ENCODE data around the gene CSTA. TPM values are rescaled to one million over a fixed set of nuclear protein-coding genes. Genes with fewer than 3 reads are reported as not detected.

The CSTA gene
- total RNA-seq, 2 donors from 2014 or later, result 1.1 to 2.6 TPM

DNA sequence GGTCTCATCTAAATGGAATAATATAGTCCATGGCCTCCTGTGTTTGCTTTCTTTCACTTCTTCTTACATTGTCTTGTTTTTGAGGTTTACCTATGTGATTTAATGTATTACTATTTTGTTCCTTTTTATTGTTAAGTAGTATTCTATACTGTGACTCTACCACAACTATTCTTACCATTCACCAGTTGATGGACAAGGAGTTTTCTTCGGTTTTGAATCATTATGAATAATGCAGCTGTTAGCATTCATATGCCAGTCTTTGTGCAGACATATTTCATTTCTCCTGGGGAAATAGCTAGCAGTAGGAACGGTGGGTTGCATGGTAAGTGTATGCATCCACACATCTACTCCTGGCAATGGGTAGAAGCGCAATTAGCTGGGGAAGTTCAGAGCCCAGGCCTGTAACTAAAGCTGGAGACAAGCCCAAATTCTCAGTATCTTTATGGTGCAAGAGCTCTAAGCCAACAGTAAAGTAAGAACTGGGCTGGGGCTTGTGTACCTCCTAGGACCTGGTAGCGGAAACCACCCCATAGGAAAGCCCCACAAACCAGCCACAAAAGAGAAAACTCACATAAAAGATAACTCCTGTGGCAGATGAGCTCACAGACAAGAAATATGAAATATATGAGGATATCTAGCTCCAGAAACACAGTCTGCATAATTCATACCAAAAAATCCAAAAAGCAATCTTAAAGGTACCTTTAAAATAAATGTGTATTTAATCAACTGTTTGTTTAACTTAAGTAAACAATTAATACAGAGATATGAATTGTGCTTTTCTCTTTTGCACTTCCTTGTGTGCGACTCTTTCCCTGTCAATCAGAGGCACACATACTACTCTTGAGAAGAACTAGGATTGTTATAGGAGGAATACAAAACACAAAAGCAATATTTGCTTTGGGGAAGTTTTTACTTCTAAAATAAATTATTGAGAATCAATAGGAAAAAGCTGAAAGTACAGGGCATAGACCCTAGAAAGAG is 2.7 kb upstream of the CSTA start:
- DNase-seq (ENCODE audit: low spot score), result no peak
- TF ChIP-seq CTCF (IDR thresholded peaks at IDR 0.05), result no peak
- no peak overlapping the region for H3K27ac ChIP-seq
- peaks cover 0 to 16% of the 10 kb centered on the region in 2 donors for H3K9me3 ChIP-seq
- H3K36me3 ChIP-seq, result no peaks in the 10 kb centered on the region
- H3K27me3 ChIP-seq, result no peaks in the 10 kb centered on the region
- no peaks in the 10 kb centered on the region for H3K4me1 ChIP-seq
- no peak overlapping the region for H3K4me3 ChIP-seq

DNA sequence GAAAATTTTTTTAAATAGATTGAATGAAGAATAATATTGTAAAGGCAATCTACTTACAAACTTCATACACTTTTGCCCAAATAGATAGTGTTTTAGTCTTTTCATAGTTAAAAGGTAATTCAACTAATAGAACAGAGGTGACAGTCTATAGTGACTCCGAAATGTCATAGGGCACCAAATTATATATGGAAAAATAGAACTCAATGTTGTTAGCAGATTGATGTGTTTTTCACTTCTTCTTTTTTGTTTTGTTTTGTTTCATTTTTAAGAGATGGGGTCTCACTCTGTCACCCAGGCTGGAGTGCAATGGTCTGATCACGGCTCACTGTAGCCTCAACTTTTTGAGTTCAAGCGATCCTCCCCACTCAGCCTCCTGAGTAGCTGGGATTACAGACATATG is 721 bp downstream of the CSTA start:
- no peaks in the 10 kb centered on the region for H3K27me3 ChIP-seq
- H3K4me3 ChIP-seq, result no peak overlapping the region
- no peaks in the 10 kb centered on the region for H3K4me1 ChIP-seq
- H3K9me3 ChIP-seq, result peaks cover 0 to under 1% of the 10 kb centered on the region in 2 donors
- H3K27ac ChIP-seq, result no peak overlapping the region
- no peak for TF ChIP-seq CTCF (IDR thresholded peaks at IDR 0.05)
- no peaks in the 10 kb centered on the region for H3K36me3 ChIP-seq
- no peak for DNase-seq (ENCODE audit: low spot score)

- no peaks in the 10 kb centered on the region for H3K36me3 ChIP-seq
- no peak overlapping the region for H3K4me3 ChIP-seq
- no peak for DNase-seq (ENCODE audit: low spot score)
- H3K9me3 ChIP-seq, result no peaks in the 10 kb centered on the region
- no peak for TF ChIP-seq CTCF (IDR thresholded peaks at IDR 0.05)
- H3K4me1 ChIP-seq, result no peaks in the 10 kb centered on the region
- no peaks in the 10 kb centered on the region for H3K27me3 ChIP-seq
- H3K27ac ChIP-seq, result no peak overlapping the region
Measured at GRCh38 chr3:122331886-122332285, 6.8 kb downstream of the CSTA start.

GRCh38 chr3:122332551-122332950 is 7.5 kb downstream of the CSTA start:
- TF ChIP-seq CTCF (IDR thresholded peaks at IDR 0.05), result no peak
- Histone ChIP-seq H3K4me3 (no peak overlapping the region), H3K4me1 (no peaks in the 10 kb centered on the region), H3K27ac (no peak overlapping the region), H3K27me3 (no peaks in the 10 kb centered on the region), H3K9me3 (no peaks in the 10 kb centered on the region), H3K36me3 (no peaks in the 10 kb centered on the region)
- no peak for DNase-seq (ENCODE audit: low spot score)

GRCh38 chr3:122342803-122343202 is 17.8 kb downstream of the CSTA start:
- no peaks in the 10 kb centered on the region for H3K36me3 ChIP-seq
- H3K9me3 ChIP-seq, result no peaks in the 10 kb centered on the region
- no peaks in the 10 kb centered on the region for H3K27me3 ChIP-seq
- TF ChIP-seq CTCF (IDR thresholded peaks at IDR 0.05), result no peak
- DNase-seq (ENCODE audit: low spot score), result no peak
- H3K27ac ChIP-seq, result no peak overlapping the region
- no peak overlapping the region for H3K4me3 ChIP-seq
- H3K4me1 ChIP-seq, result no peaks in the 10 kb centered on the region
